OCI-LY3 (cell line): ENCODE data around the gene AIG1.
"Not testable (repeated sequence)": the region's sequence is repeated elsewhere in the genome, so short reads cannot be mapped to it uniquely, and the experiment has no call there.

Source experiments
- H2AFZ ChIP-seq: fragments of 200-600, 300-600 bp; shearing (Covaris generic); 2 replicates; pipeline ENCODE4 v1.6.0; 2014; ENCODE audit warnings: antibody characterized with exemption, low read depth, low read length
- H3K27ac ChIP-seq: fragments of 200-600, 300-600 bp; sonication (generic); 2 replicates; pipeline ENCODE4 v1.5.1; 2014; ENCODE audit warnings: mild to moderate bottlenecking, low read length, moderate library complexity, mixed read lengths
- H3K27me3 ChIP-seq: fragments of 200-600, 300-600 bp; sonication (generic); 2 replicates; pipeline ENCODE4 v1.6.1; 2014; ENCODE audit warnings: low read depth, low read length, mixed read lengths
- H3K36me3 ChIP-seq: fragments of 200-600, 300-600 bp; sonication (generic); replicated peaks from 2 replicates; pipeline ENCODE3; 2014; ENCODE audit warnings: low read depth, low read length, mixed read lengths
- H3K4me1 ChIP-seq: fragments of 300-600, 200-600 bp; sonication (generic); 2 replicates; pipeline ENCODE4 v1.6.1; 2014; ENCODE audit warnings: low read length, mixed read lengths
- H3K4me2 ChIP-seq: fragments of 200-600, 300-600 bp; sonication (generic); 2 replicates; pipeline ENCODE4 v1.6.1; 2014; ENCODE audit warnings: low read length, mixed read lengths
- H3K4me3 ChIP-seq: fragments of 300-600, 200-600 bp; sonication (generic); 2 replicates; pipeline ENCODE4 v1.5.1; 2014; ENCODE audit warnings: antibody characterized with exemption, mild to moderate bottlenecking, low read length, moderate library complexity
- H3K79me2 ChIP-seq: fragments of 300-600, 200-600 bp; shearing (Covaris generic); 2 replicates; pipeline ENCODE4 v1.6.1; 2014; ENCODE audit warnings: mild to moderate bottlenecking, low read length, mixed read lengths
- H3K9ac ChIP-seq: fragments of 300-600, 200-600 bp; shearing (Covaris generic); 2 replicates; pipeline ENCODE4 v1.6.0; 2014; ENCODE audit warnings: mild to moderate bottlenecking, low read length, moderate library complexity
- H3K9me3 ChIP-seq: fragments of 200-600, 300-600 bp; shearing (Covaris generic); 2 replicates; pipeline ENCODE4 v1.6.1; 2014; ENCODE audit warnings: low read length, mixed read lengths; ENCODE audit not compliant: insufficient read depth
- H4K20me1 ChIP-seq: fragments of 200-600, 300-600 bp; sonication (generic); 2 replicates; pipeline ENCODE4 v1.6.1; 2016; ENCODE audit warnings: low read length, mixed read lengths; ENCODE audit not compliant: insufficient read depth
- CTCF ChIP-seq: fragments of 200-600, 300-600 bp; sonication (generic); IDR thresholded peaks from 2 replicates; pipeline ENCODE4 v1.5.1; 2014; ENCODE audit warnings: antibody characterized with exemption, low read length, low read depth
- EZH2phosphoT487 ChIP-seq: fragments of 200-600 bp; shearing (Covaris generic); IDR thresholded peaks from 2 replicates; pipeline ENCODE4 v1.6.1; 2018; ENCODE audit warnings: antibody characterized with exemption, mixed run types, low read depth

The AIG1 gene

GRCh38 chr6:143336446-143337152 lies 275.9 kb downstream of the AIG1 start:
- Histone ChIP-seq H3K4me3 (no peak overlapping the region), H4K20me1 (no peaks in the 10 kb centered on the region), H2AFZ (no peak overlapping the region), H3K27ac (no peak overlapping the region), H3K27me3 (no peaks in the 10 kb centered on the region), H3K36me3 (no peaks in the 10 kb centered on the region), H3K4me2 (no peak overlapping the region), H3K4me1 (peaks cover 5% of the 10 kb centered on the region; the same call in 1 of the 2 replicates), H3K9me3 (no peaks in the 10 kb centered on the region), H3K9ac (no peak overlapping the region), H3K79me2 (no peaks in the 10 kb centered on the region)
- TF ChIP-seq CTCF = no peak
- TF ChIP-seq EZH2phosphoT487 = no peak

- Histone ChIP-seq H2AFZ (peak overlapping the region; percentile 50; the same call in 1 of the 2 replicates), H3K36me3 (no peaks in the 10 kb centered on the region), H3K4me2 (peak overlapping the region; percentile 42), H3K27me3 (no peaks in the 10 kb centered on the region), H3K9ac (no peak overlapping the region), H3K79me2 (no peaks in the 10 kb centered on the region), H3K4me3 (no peak overlapping the region), H3K9me3 (no peaks in the 10 kb centered on the region), H4K20me1 (no peaks in the 10 kb centered on the region), H3K4me1 (peaks cover 5% of the 10 kb centered on the region; the same call in 1 of the 2 replicates), H3K27ac (no peak overlapping the region)
- TF ChIP-seq CTCF (peak; percentile 75), EZH2phosphoT487 (no peak)
Observed at GRCh38 chr6:143337201-143337949, 276.7 kb downstream of the AIG1 start.

- H3K9ac ChIP-seq = no peak overlapping the region
- no peak overlapping the region for H3K4me2 ChIP-seq
- no peak overlapping the region for H3K27ac ChIP-seq
- no peaks in the 10 kb centered on the region for H3K27me3 ChIP-seq
- H3K4me1 ChIP-seq = peaks cover 5% of the 10 kb centered on the region; the same call in 1 of the 2 replicates
- no peaks in the 10 kb centered on the region for H3K79me2 ChIP-seq
- no peaks in the 10 kb centered on the region for H4K20me1 ChIP-seq
- no peaks in the 10 kb centered on the region for H3K36me3 ChIP-seq
- no peaks in the 10 kb centered on the region for H3K9me3 ChIP-seq
- no peak overlapping the region for H2AFZ ChIP-seq
- TF ChIP-seq EZH2phosphoT487 (no peak), CTCF (no peak)
- no peak overlapping the region for H3K4me3 ChIP-seq
Observed at GRCh38 chr6:143339223-143339622, 278.5 kb downstream of the AIG1 start.

- not testable (repeated sequence) for H2AFZ ChIP-seq, H4K20me1 ChIP-seq, H3K4me2 ChIP-seq, H3K9ac ChIP-seq, H3K9me3 ChIP-seq, H3K79me2 ChIP-seq, H3K36me3 ChIP-seq, H3K4me1 ChIP-seq, H3K27ac ChIP-seq, H3K4me3 ChIP-seq, H3K27me3 ChIP-seq
Observed at GRCh38 chr6:143345477-143345876, 284.8 kb downstream of the AIG1 start.
